ENCODE data around the gene B4GALT1. TPM values are rescaled to one million over a fixed set of nuclear protein-coding genes. Genes with fewer than 3 reads are reported as not detected.

The B4GALT1 gene
- total RNA-seq, 1 donor from 2014 or later: 72.0 TPM

- ATAC-seq: no peak
- Histone ChIP-seq H3K27ac (no peak overlapping the region), H3K27me3 (ENCODE audit: low read depth) (no peaks in the 10 kb centered on the region), H3K36me3 (peaks cover 72% of the 10 kb centered on the region), H3K9me3 (no peaks in the 10 kb centered on the region), H3K4me3 (no peak overlapping the region), H3K4me1 (peaks cover 12% of the 10 kb centered on the region)
- no peak for DNase-seq
- no peak for TF ChIP-seq CTCF (IDR thresholded peaks at IDR 0.05)
- intact Hi-C loops (cut with DNase I): no loop called here
Measured at GRCh38 chr9:33112094-33112493, 55.0 kb downstream of the B4GALT1 start.

GRCh38 chr9:33111631-33112030 lies 55.5 kb downstream of the B4GALT1 start:
- no peak for TF ChIP-seq CTCF (IDR thresholded peaks at IDR 0.05)
- H3K9me3 ChIP-seq: no peaks in the 10 kb centered on the region
- H3K4me1 ChIP-seq: peaks cover 14% of the 10 kb centered on the region
- no peak for ATAC-seq
- peaks cover 72% of the 10 kb centered on the region for H3K36me3 ChIP-seq
- DNase-seq: no peak
- no peak overlapping the region for H3K27ac ChIP-seq
- intact Hi-C loops (cut with DNase I): no loop called here
- H3K4me3 ChIP-seq: no peak overlapping the region
- H3K27me3 ChIP-seq (ENCODE audit: low read depth): no peaks in the 10 kb centered on the region

GRCh38 chr9:33110686-33111085 lies 56.5 kb downstream of the B4GALT1 start:
- ATAC-seq: no peak
- no peak for DNase-seq
- Histone ChIP-seq H3K27ac (no peak overlapping the region), H3K27me3 (ENCODE audit: low read depth) (no peaks in the 10 kb centered on the region), H3K36me3 (peaks cover 65% of the 10 kb centered on the region), H3K4me1 (peaks cover 21% of the 10 kb centered on the region), H3K9me3 (no peaks in the 10 kb centered on the region), H3K4me3 (no peak overlapping the region)
- intact Hi-C loops (cut with DNase I): no loop called here
- no peak for TF ChIP-seq CTCF (IDR thresholded peaks at IDR 0.05)

- H3K36me3 ChIP-seq: peaks cover 58% of the 10 kb centered on the region
- intact Hi-C loops (cut with DNase I): no loop called here
- no peaks in the 10 kb centered on the region for H3K27me3 ChIP-seq (ENCODE audit: low read depth)
- no peak overlapping the region for H3K4me3 ChIP-seq
- H3K4me1 ChIP-seq: peaks cover 21% of the 10 kb centered on the region
- no peak for DNase-seq
- H3K27ac ChIP-seq: no peak overlapping the region
- ATAC-seq: no peak
- no peak for TF ChIP-seq CTCF (IDR thresholded peaks at IDR 0.05)
- H3K9me3 ChIP-seq: no peaks in the 10 kb centered on the region
Measured at GRCh38 chr9:33109850-33110595, 57.1 kb downstream of the B4GALT1 start.

GRCh38 chr9:33109097-33109496 lies 58.0 kb downstream of the B4GALT1 start:
- H3K4me1 ChIP-seq: peaks cover 21% of the 10 kb centered on the region
- DNase-seq (no peak), ATAC-seq (peak in 1 of 2 donors; percentile 3)
- H3K36me3 ChIP-seq: peaks cover 49% of the 10 kb centered on the region
- no peaks in the 10 kb centered on the region for H3K9me3 ChIP-seq
- H3K4me3 ChIP-seq: no peak overlapping the region
- no peak overlapping the region for H3K27ac ChIP-seq
- no peak for TF ChIP-seq CTCF (IDR thresholded peaks at IDR 0.05)
- intact Hi-C loops (cut with DNase I): no loop called here
- H3K27me3 ChIP-seq (ENCODE audit: low read depth): no peaks in the 10 kb centered on the region
